ENCODE measurements around the gene PIGC.

DNA sequence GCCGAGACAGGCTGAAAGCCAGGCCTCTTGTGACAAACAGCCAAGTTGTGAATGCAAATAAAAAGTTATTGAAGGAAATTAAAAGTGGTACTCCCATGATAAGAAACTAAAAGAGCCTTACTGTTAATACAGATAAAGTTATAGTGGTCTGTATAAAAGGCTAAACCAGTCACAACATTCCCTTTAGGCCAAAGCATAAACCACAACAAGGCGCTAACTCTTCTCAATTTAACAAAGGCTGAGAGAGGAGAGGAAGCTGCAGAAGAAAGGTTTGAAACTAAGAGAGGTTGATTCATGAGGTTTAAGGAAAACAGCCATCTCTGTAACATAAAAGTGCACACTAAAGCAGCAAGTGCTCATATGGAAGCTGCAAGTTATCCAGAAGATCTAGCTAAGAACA is 12.7 kb downstream of the PIGC start:
- TF ChIP-seq NR2C2 (CRISPR knock-in tag; IDR thresholded peaks at IDR 0.05) (no peak), ATF3 (CRISPR knock-in tag; conservative IDR thresholded peaks at IDR 0.05) (no peak), EMX1 (CRISPR knock-in tag; IDR thresholded peaks at IDR 0.05) (no peak), CREB1 (CRISPR knock-in tag; IDR thresholded peaks at IDR 0.05) (no peak)
- TF ChIP-seq, protein P1, sequence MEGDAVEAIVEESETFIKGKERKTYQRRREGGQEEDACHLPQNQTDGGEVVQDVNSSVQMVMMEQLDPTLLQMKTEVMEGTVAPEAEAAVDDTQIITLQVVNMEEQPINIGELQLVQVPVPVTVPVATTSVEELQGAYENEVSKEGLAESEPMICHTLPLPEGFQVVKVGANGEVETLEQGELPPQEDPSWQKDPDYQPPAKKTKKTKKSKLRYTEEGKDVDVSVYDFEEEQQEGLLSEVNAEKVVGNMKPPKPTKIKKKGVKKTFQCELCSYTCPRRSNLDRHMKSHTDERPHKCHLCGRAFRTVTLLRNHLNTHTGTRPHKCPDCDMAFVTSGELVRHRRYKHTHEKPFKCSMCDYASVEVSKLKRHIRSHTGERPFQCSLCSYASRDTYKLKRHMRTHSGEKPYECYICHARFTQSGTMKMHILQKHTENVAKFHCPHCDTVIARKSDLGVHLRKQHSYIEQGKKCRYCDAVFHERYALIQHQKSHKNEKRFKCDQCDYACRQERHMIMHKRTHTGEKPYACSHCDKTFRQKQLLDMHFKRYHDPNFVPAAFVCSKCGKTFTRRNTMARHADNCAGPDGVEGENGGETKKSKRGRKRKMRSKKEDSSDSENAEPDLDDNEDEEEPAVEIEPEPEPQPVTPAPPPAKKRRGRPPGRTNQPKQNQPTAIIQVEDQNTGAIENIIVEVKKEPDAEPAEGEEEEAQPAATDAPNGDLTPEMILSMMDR (IDR thresholded peaks at IDR 0.05): no peak
- TF ChIP-seq, protein P2, sequence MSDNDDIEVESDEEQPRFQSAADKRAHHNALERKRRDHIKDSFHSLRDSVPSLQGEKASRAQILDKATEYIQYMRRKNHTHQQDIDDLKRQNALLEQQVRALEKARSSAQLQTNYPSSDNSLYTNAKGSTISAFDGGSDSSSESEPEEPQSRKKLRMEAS (CRISPR knock-in tag; IDR thresholded peaks at IDR 0.05): no peak
- TF ChIP-seq, protein P3, sequence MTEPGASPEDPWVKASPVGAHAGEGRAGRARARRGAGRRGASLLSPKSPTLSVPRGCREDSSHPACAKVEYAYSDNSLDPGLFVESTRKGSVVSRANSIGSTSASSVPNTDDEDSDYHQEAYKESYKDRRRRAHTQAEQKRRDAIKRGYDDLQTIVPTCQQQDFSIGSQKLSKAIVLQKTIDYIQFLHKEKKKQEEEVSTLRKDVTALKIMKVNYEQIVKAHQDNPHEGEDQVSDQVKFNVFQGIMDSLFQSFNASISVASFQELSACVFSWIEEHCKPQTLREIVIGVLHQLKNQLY (CRISPR knock-in tag; IDR thresholded peaks at IDR 0.05): no peak
